Natural killer cell (primary cell): ENCODE results near the gene DLL4. TPM values are rescaled to one million over a fixed set of nuclear protein-coding genes. Genes with fewer than 3 reads are reported as not detected.

Experiments used
- ATAC-seq, 3 donors: fragments of 150-1000 bp in 2 of 3; fragments of 200-7000 bp in 1 of 3; cut with Tn5 transposase; 1 replicate in 1 of 3; 2 replicates in 2 of 3; pipeline ENCODE4 v1.10.0; 2021; ENCODE audit warnings: mild to moderate bottlenecking in 2 of 3, moderate library complexity in 2 of 3
- DNase-seq, 2 donors: peaks; one replicate each; pipeline versions ENCODE4 v3.0.0 to v3.0.0-alpha.2; 2013 to 2021; ENCODE audit warnings: mixed read lengths in 1 of 2
- H3K27ac ChIP-seq: one replicate; pipeline ENCODE4 v1.5.1; 2013; ENCODE audit warnings: mild to moderate bottlenecking, low read length
- H3K27me3 ChIP-seq: one replicate; pipeline ENCODE4 v1.6.1; 2013; ENCODE audit warnings: low read length; ENCODE audit not compliant: control insufficient read depth, insufficient read depth
- H3K36me3 ChIP-seq: one replicate; pipeline ENCODE4 v1.6.1; 2013; ENCODE audit warnings: low read length; ENCODE audit not compliant: control insufficient read depth, insufficient read depth
- H3K4me1 ChIP-seq: one replicate; pipeline ENCODE4 v1.6.1; 2013; ENCODE audit warnings: low read length; ENCODE audit not compliant: control insufficient read depth, insufficient read depth
- H3K4me3 ChIP-seq: one replicate; pipeline ENCODE4 v1.5.1; 2013; ENCODE audit warnings: low read length
- H3K9me3 ChIP-seq: one replicate; pipeline ENCODE4 v1.6.1; 2013; ENCODE audit warnings: low read length; ENCODE audit not compliant: control insufficient read depth, insufficient read depth
- H3K27ac Mint-ChIP-seq, 2 donors: one replicate each; pipeline ENCODE4 v1.8.0; 2022; ENCODE audit warnings: mild to moderate bottlenecking in 2 of 2, mixed read lengths in 2 of 2, moderate library complexity in 1 of 2
- H3K27me3 Mint-ChIP-seq, 2 donors: one replicate each; pipeline ENCODE4 v1.8.0; 2022; ENCODE audit warnings: low read depth in 2 of 2, mixed read lengths in 2 of 2
- H3K36me3 Mint-ChIP-seq: one replicate; pipeline ENCODE4 v1.8.0; 2022; ENCODE audit warnings: mixed read lengths
- H3K4me1 Mint-ChIP-seq, 2 donors: one replicate each; pipeline ENCODE4 v1.8.0; 2022; ENCODE audit warnings: mixed read lengths in 2 of 2
- H3K4me3 Mint-ChIP-seq: one replicate; pipeline ENCODE4 v1.8.0; 2022; ENCODE audit warnings: mild to moderate bottlenecking, moderate library complexity, mixed read lengths
- H3K9me3 Mint-ChIP-seq, 2 donors: one replicate each; pipeline ENCODE4 v1.8.0; 2022; ENCODE audit warnings: mixed read lengths in 2 of 2
- CTCF ChIP-seq: fragments of 200-600 bp; IDR thresholded peaks from one replicate; pipeline ENCODE4 v1.8.0; 2022; ENCODE audit warnings: antibody characterized with exemption
- WGBS: methylation state at CpG from one replicate; pipeline ENCODE4 v1.1.7; 2013; ENCODE audit warnings: missing lambda C conversion rate; ENCODE audit not compliant: insufficient coverage; 5-methylcytosine and 5-hydroxymethylcytosine counted together
- intact Hi-C: fragments of 100-400 bp; cut with micrococcal nuclease; formaldehyde crosslinking; loops from one replicate; pipeline ENCODE4 v1.14.2; 2022
- total RNA-seq, 4 donors: library from RNA; stranded (reverse); fragments of 120-200 nt in 1 of 4; gene quantifications; one replicate each; pipeline versions ENCODE4 v1.2.3 to v1.2.4, GENCODE V29; 2013 to 2022

The DLL4 gene
- total RNA-seq, 3 donors from 2014 or later (not counting 1 experiment from before 2014, with no cell fraction given) = 0.10 to 0.16 TPM; not detected in 1

DNA sequence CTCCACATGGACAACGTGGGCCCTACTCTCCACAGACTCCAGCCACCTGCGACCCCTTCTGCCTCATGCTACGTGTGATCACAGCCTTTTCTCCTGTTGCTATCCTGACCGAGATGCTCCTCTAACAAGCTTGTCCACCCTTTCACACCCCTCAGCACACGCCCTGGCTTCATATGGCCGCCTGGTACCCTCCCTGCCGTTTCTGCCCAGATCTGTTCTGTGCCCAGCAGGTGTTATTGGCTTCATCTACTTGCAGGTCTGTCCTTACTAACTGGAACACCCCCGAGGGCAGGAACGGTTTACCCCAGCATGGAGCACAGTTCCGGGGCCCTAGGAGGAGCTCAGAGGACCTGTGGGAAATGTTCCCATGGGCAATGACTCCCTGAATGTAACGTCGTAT, 34.1 kb downstream of the DLL4 start:
- no peaks in the 10 kb centered on the region for H3K4me1 Mint-ChIP-seq
- H3K9me3 Mint-ChIP-seq = no peaks in the 10 kb centered on the region
- Histone ChIP-seq H3K27me3 (no peaks in the 10 kb centered on the region), H3K4me3 (no peak overlapping the region), H3K9me3 (no peaks in the 10 kb centered on the region), H3K36me3 (no peaks in the 10 kb centered on the region), H3K4me1 (no peaks in the 10 kb centered on the region), H3K27ac (no peak overlapping the region)
- no peaks in the 10 kb centered on the region for H3K36me3 Mint-ChIP-seq
- WGBS = 88% methylated on average over 12 of the region's 12 CpGs
- DNase-seq = no peak
- TF ChIP-seq CTCF = no peak
- intact Hi-C loops = no loop called here
- H3K4me3 Mint-ChIP-seq = no peak overlapping the region
- no peak for ATAC-seq
- peaks cover 0 to 13% of the 10 kb centered on the region in 2 donors for H3K27me3 Mint-ChIP-seq
- H3K27ac Mint-ChIP-seq = no peak overlapping the region

GRCh38 chr15:40964006-40964405, 34.9 kb downstream of the DLL4 start:
- H3K36me3 ChIP-seq = no peaks in the 10 kb centered on the region
- H3K27ac Mint-ChIP-seq = no peak overlapping the region
- no peak for TF ChIP-seq CTCF
- no peaks in the 10 kb centered on the region for H3K9me3 ChIP-seq
- no peak overlapping the region for H3K4me3 ChIP-seq
- peaks cover 0 to 8% of the 10 kb centered on the region in 2 donors for H3K27me3 Mint-ChIP-seq
- no peaks in the 10 kb centered on the region for H3K36me3 Mint-ChIP-seq
- DNase-seq = no peak
- intact Hi-C loops = no loop called here
- WGBS = 83% methylated on average over 7 of the region's 8 CpGs
- no peak overlapping the region for H3K27ac ChIP-seq
- no peak overlapping the region for H3K4me3 Mint-ChIP-seq
- H3K9me3 Mint-ChIP-seq = no peaks in the 10 kb centered on the region
- H3K27me3 ChIP-seq = no peaks in the 10 kb centered on the region
- H3K4me1 ChIP-seq = no peaks in the 10 kb centered on the region
- no peaks in the 10 kb centered on the region for H3K4me1 Mint-ChIP-seq
- ATAC-seq = no peak

DNA sequence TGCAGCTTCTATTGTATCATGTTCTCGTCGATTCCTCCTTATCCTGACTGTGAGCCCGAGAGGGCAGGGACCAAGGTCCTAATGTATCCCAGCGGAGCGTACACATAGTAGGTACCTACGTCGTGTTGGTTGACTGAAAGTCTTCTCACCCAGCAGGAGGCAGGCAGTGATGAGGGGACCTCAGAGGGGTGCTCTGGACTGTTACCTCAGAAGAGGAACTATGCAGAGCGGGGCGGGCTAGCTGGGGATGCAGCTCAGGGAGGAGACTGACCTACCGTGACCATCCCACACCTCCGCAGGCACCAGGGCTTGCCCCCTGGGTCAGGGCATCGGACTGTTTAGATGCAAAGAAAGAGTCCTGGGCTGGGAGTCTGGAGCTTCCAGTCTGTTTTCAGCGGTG, 35.5 kb downstream of the DLL4 start:
- Mint-ChIP-seq H3K4me3 (no peak overlapping the region), H3K27me3 (peaks cover 0 to 8% of the 10 kb centered on the region in 2 donors), H3K36me3 (no peaks in the 10 kb centered on the region), H3K4me1 (no peaks in the 10 kb centered on the region), H3K27ac (no peak overlapping the region), H3K9me3 (no peaks in the 10 kb centered on the region)
- ATAC-seq = peak in 1 of 3 donors; percentile 24
- intact Hi-C loops = no loop called here
- H3K27ac ChIP-seq = no peak overlapping the region
- H3K9me3 ChIP-seq = no peaks in the 10 kb centered on the region
- no peak for TF ChIP-seq CTCF
- H3K4me1 ChIP-seq = no peaks in the 10 kb centered on the region
- H3K4me3 ChIP-seq = no peak overlapping the region
- DNase-seq = no peak
- no peaks in the 10 kb centered on the region for H3K27me3 ChIP-seq
- WGBS = 76% methylated on average over 13 of the region's 13 CpGs
- no peaks in the 10 kb centered on the region for H3K36me3 ChIP-seq

DNA sequence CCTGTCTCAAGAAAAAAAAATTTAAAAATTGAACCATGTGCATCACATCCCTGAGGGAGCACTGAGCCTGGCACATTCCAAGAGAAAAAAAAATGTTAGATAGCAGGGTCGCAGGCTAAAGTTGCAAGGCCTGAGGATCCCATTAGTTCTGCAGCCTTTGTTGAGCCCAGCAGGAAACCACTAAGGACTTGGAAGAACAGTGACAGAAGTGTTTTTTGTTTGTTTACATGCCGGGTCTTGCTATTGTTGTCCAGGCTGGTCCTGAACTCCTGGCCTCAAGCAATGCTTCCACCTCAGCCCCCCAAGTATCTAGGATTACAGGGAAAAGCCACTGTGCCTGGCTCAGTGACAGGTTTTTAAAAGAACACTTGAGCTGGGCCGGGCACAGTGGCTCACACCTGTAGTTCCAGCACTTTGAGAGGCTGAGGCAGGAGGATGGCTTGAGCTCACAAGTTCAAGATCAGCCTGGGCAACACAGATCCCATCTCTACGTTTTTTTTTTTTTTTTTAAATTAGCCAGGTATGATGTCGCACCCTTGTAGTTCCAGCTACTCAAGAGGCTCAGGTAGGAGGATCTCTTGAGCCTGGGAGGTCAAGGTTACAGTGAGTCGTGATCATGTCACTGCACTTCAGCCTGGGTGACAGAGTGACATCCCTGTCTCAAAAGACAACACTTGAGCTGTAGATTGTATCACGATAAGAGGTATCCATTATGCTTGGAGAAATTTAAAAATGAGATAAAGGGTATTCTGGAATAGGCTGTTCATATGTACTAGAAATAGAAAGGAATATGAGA, 39.3 kb downstream of the DLL4 start:
- no peaks in the 10 kb centered on the region for H3K27me3 ChIP-seq
- Mint-ChIP-seq H3K36me3 (no peaks in the 10 kb centered on the region), H3K4me3 (no peak overlapping the region), H3K27me3 (peaks cover 0 to 3% of the 10 kb centered on the region in 2 donors), H3K4me1 (no peaks in the 10 kb centered on the region), H3K9me3 (no peaks in the 10 kb centered on the region), H3K27ac (no peak overlapping the region)
- no peak for DNase-seq
- H3K36me3 ChIP-seq = no peaks in the 10 kb centered on the region
- 74% methylated on average over 7 of the region's 7 CpGs for WGBS
- no peak for TF ChIP-seq CTCF
- ATAC-seq = no peak
- no peak overlapping the region for H3K4me3 ChIP-seq
- intact Hi-C loops = no loop called here
- H3K4me1 ChIP-seq = no peaks in the 10 kb centered on the region
- H3K27ac ChIP-seq = no peak overlapping the region
- H3K9me3 ChIP-seq = no peaks in the 10 kb centered on the region
